Gastroesophageal sphincter (tissue), 4 donors: Measurements from ENCODE around the gene DIO3. TPM values are rescaled to one million over a fixed set of nuclear protein-coding genes. Genes with fewer than 3 reads are reported as not detected.

Source experiments
- ATAC-seq: fragments of 150-250 bp; one replicate; pipeline ENCODE4 v1.9.1; 2016; ENCODE audit warnings: mild to moderate bottlenecking, moderate library complexity
- H3K27ac ChIP-seq, 4 donors: fragments of 200-600 bp; sonication (generic) in 3 of 4; 1 replicate in 3 of 4; 2 replicates in 1 of 4; pipeline ENCODE4 v1.5.1; 2016 to 2019
- H3K27me3 ChIP-seq: fragments of 200-600 bp; sonication (generic); one replicate; pipeline ENCODE4 v1.5.1; 2019
- H3K36me3 ChIP-seq, 2 donors: fragments of 200-600 bp; sonication (generic); one replicate each; pipeline ENCODE4 v1.5.1; 2019; ENCODE audit warnings: control low read depth in 1 of 2
- H3K4me1 ChIP-seq, 3 donors: fragments of 200-600 bp; sonication (generic); 1 replicate in 2 of 3; 2 replicates in 1 of 3; pipeline ENCODE4 v1.5.1; 2016 to 2019; ENCODE audit warnings: control low read depth in 2 of 3
- H3K4me3 ChIP-seq, 2 donors: fragments of 200-600 bp; sonication (generic); one replicate each; pipeline ENCODE4 v1.5.1; 2019; ENCODE audit warnings: mild to moderate bottlenecking in 1 of 2, moderate library complexity in 1 of 2
- H3K9me3 ChIP-seq, 3 donors: fragments of 200-600 bp; sonication (generic); one replicate each; pipeline ENCODE4 v1.5.1; 2017 to 2019; ENCODE audit warnings: control low read depth in 2 of 3
- CTCF ChIP-seq, 4 experiments: fragments of 200-600 bp in 2 of 4; fragments of 450-650 bp in 2 of 4; sonication (generic) in 1 of 4; IDR thresholded peaks; one replicate each; pipeline ENCODE4 v1.5.1; 2017 to 2019; ENCODE audit warnings: antibody characterized with exemption in 4 of 4, mild to moderate bottlenecking in 2 of 4, moderate library complexity in 2 of 4
- EP300 ChIP-seq: sonication (generic); formaldehyde crosslinking; IDR thresholded peaks from one replicate; pipeline ENCODE4 v1.6.1; 2017; ENCODE audit warnings: antibody characterized with exemption, mild to moderate bottlenecking
- POLR2A ChIP-seq, 2 donors: fragments of 450-650 bp; IDR thresholded peaks; one replicate each; pipeline ENCODE4 v1.6.1; 2017; ENCODE audit warnings: antibody characterized with exemption in 2 of 2, mild to moderate bottlenecking in 2 of 2, moderate library complexity in 1 of 2
- POLR2AphosphoS5 ChIP-seq: sonication (generic); formaldehyde crosslinking; IDR thresholded peaks from one replicate; pipeline ENCODE4 v1.6.1; 2017; ENCODE audit warnings: antibody characterized with exemption
- WGBS, 2 donors: methylation state at CpG; one replicate each; pipeline ENCODE4 v1.1.5; 2018; ENCODE audit warnings: low coverage in 1 of 2; 5-methylcytosine and 5-hydroxymethylcytosine counted together
- total RNA-seq, 4 donors: library from RNA; depleted of rRNA; stranded (reverse); fragments of >200 nt; gene quantifications; one replicate each; pipeline ENCODE4 v1.1.0, GENCODE V29; 2016

The DIO3 gene
- total RNA-seq, 4 donors from 2014 or later, result 0.52 to 2.6 (median 1.2) TPM

GRCh38 chr14:101598571-101599233 is 37.4 kb downstream of the DIO3 start:
- Histone ChIP-seq H3K4me3 (no peak overlapping the region), H3K4me1 (no peaks in the 10 kb centered on the region), H3K9me3 (peaks cover 0 to 31% (median 0%) of the 10 kb centered on the region in 3 donors), H3K27ac (no peak overlapping the region), H3K36me3 (no peaks in the 10 kb centered on the region), H3K27me3 (peaks cover 3% of the 10 kb centered on the region)
- TF ChIP-seq POLR2A (IDR thresholded peaks at IDR 0.05) (no peak), POLR2AphosphoS5 (no peak), EP300 (no peak), CTCF (IDR thresholded peaks at IDR 0.05) (no peak)
- no peak for ATAC-seq
- 89 to 100% methylated on average over 2 to 4 of the region's 9 CpGs for WGBS, 2 donors

GRCh38 chr14:101599234-101599885 is 38.1 kb downstream of the DIO3 start:
- Histone ChIP-seq H3K27ac (no peak overlapping the region), H3K4me1 (no peaks in the 10 kb centered on the region), H3K9me3 (peaks cover 0 to 29% (median 0%) of the 10 kb centered on the region in 3 donors), H3K4me3 (no peak overlapping the region), H3K36me3 (no peaks in the 10 kb centered on the region), H3K27me3 (peaks cover 8% of the 10 kb centered on the region)
- WGBS, 2 donors, result 73 to 96% methylated on average over 4 to 6 of the region's 13 CpGs
- no peak for ATAC-seq
- no peak for TF ChIP-seq POLR2A (IDR thresholded peaks at IDR 0.05)
- no peak for TF ChIP-seq POLR2AphosphoS5
- TF ChIP-seq EP300, result no peak
- no peak for TF ChIP-seq CTCF (IDR thresholded peaks at IDR 0.05)

- TF ChIP-seq CTCF (IDR thresholded peaks at IDR 0.05) (no peak), POLR2A (IDR thresholded peaks at IDR 0.05) (no peak), EP300 (no peak), POLR2AphosphoS5 (no peak)
- H3K4me1 ChIP-seq, result no peaks in the 10 kb centered on the region
- 80% methylated on average over 1 of the region's 7 CpGs; no CpG with 5 or more reads in 1 of the 2 donors for WGBS, 2 donors
- no peaks in the 10 kb centered on the region for H3K36me3 ChIP-seq
- ATAC-seq, result no peak
- H3K27ac ChIP-seq, result no peak overlapping the region
- no peak overlapping the region for H3K4me3 ChIP-seq
- H3K27me3 ChIP-seq, result peaks cover 18% of the 10 kb centered on the region
- peaks cover 0 to 19% (median 0%) of the 10 kb centered on the region in 3 donors for H3K9me3 ChIP-seq
These were observed 39.1 kb downstream of the DIO3 start for GRCh38 chr14:101600336-101600890.

GRCh38 chr14:101600891-101601605 is 39.8 kb downstream of the DIO3 start:
- Histone ChIP-seq H3K27ac (no peak overlapping the region), H3K4me3 (no peak overlapping the region), H3K27me3 (peaks cover 25% of the 10 kb centered on the region), H3K36me3 (no peaks in the 10 kb centered on the region), H3K4me1 (no peaks in the 10 kb centered on the region), H3K9me3 (peaks cover 0 to 19% (median 0%) of the 10 kb centered on the region in 3 donors)
- no peak for ATAC-seq
- WGBS, 2 donors, result 80% methylated on average over 1 of the region's 12 CpGs; no CpG with 5 or more reads in 1 of the 2 donors
- TF ChIP-seq POLR2A (IDR thresholded peaks at IDR 0.05) (no peak), EP300 (no peak), CTCF (IDR thresholded peaks at IDR 0.05) (no peak), POLR2AphosphoS5 (no peak)
